Amniotic stem cell (primary cell): ENCODE data around the gene PROM2.

ENCODE experiments used
- DNase-seq: peaks from one replicate; lab custom pipeline; 2025; lab: John Stamatoyannopoulos, UW

PROM2 gene

DNA sequence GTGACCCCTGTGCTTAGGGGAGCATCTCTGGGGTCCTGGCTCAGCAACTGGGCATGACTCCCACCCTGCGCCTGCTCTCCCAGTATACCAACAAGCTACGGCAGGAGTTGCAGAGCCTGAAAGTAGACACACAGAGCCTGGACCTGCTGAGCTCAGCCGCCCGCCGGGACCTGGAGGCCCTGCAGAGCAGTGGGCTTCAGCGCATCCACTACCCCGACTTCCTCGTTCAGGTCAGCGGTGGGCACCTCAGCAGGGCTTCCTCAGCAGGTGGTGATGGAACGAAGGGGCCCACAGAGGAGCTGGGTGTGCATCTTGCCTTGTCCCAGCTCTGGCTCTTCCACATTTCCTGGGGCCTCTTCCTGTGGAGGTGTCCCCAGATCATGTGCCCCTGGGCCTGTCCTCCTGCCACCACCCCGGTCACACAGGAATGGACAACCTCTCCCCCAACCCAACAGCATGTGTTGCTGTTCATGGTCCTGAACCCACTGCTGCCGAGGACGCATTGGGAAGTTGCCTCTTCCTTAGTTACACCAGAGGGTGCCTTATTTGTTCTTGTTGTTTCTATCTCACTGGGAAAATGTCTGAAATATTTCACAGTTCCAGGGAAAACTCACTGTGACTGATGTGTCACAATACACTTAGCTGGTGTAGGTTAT is 10.8 kb downstream of the PROM2 start:
- no peak for DNase-seq

DNA sequence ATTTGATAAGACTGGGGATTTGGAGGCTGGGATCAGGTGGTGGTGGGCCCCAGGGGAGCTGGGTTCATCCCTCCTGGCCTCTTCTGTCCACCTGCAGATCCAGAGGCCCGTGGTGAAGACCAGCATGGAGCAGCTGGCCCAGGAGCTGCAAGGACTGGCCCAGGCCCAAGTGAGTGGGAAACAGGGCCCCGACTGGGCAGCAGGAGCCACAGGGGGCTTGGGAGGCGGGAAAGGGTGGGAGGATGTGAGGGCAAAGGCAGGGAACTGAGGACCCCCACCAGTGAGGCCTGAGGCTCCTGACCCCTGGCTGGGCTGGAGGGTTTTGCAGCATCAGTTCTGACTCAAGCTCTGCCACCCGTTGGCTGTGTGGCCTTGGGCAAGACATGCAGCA is 11.3 kb downstream of the PROM2 start:
- DNase-seq = no peak

DNA sequence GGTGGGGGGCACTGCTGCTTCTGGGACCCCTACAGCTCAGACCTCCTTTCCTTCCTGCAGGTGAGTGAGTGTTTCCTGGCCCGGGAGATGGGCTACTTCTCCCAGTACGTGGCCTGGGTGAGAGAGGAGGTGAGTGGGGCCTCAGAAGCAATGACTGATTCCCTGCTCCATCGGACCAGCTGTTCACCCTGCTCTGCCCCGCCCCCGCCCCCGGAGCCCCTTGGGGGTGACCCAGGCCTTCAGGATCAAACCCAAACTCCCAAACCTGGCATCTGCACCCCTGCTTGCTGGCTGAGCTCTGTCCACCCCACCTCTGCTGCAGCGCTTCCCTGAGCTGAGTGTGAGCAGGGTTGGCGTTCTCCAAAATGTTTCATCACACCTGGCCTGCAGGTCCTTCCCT is 13.1 kb downstream of the PROM2 start:
- no peak for DNase-seq

DNA sequence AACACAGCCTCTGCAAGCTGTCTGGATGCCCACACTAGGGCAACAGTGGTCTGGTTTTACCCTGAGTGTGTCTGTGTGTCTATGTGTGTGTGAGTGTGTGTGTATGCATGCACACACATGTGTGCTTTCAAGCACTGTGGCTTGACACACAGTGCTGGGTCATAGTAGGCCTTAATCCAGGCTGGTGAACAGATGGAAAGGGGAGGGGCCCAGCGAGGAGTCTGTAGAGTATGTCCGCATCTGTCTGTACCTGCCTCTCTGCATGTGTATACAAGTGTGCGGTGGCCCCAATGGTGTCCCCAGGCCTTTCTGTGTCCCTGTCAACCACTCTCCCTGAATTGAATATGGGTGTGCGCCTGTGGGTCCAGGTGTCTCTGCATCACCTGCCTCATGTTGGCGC is 13.6 kb downstream of the PROM2 start:
- DNase-seq = no peak

DNA sequence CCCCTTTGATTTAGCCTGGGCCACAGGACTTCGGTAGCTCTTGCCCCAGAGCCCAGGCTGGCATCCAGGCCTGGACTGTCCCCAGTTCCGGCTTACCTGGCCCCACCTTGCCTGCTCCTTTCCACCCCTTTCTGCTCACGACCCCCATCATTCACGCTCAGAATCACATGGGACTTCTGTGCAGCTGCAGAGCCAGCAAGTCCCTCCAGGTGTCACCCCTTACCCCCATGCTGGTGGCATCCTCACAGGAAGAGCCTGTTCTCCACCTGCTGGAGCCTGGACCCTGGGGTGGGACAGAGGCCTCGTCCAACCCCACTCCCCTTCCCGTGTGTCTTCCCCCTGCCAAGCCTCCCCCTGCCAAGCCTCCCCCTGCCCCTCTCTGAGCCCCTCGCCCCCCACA is 15.0 kb downstream of the PROM2 start:
- DNase-seq = no peak

DNA sequence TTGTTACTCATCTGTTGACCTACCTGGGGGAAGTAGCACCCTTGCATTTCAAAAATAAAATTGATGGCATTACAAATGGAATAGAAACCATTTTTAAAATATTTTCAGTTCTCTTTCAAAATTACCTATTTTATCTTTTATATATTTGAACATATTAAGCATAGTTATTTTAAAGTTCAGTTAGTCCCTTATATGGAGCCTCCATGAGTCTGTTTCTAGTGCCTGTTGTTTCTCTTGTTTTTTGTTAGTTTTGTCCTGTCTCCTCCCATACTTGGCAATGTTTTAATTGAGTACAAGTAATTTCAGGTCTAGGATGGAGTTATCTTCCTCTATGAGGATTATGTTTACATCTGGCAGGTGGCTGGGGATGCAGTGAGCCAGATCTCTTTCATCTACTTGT is 17.0 kb downstream of the PROM2 start:
- DNase-seq = no peak

DNA sequence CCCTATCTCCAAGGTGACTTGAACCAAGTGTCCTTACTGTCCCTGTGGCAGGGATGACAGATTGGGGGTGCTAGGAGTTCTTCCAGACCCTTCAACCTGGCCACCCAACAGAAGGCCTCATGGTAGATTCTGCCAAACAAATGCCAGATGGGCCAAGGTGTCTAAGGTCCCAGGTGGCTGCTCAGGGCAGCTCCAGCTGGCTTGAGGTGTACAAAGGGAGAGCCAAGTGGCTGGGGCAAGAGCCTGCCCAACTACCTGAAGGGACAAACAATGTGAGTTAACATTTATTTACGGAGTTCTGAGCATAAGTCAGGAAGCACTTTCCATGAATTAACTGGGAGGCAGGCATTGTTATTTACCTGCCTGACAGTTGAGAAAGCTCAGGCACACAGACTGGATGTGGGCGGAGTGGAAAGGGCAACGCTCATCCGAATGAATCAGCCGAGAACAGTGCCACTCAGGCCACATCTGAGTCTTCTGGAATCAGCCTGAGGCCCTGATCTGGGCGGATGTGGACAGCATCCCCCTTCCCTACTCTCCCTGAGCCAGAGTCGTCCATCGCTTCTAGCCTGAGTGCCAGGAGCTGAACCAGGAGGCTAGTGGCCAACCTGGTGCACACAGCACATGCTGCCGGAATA is 18.5 kb downstream of the PROM2 start:
- DNase-seq = no peak

DNA sequence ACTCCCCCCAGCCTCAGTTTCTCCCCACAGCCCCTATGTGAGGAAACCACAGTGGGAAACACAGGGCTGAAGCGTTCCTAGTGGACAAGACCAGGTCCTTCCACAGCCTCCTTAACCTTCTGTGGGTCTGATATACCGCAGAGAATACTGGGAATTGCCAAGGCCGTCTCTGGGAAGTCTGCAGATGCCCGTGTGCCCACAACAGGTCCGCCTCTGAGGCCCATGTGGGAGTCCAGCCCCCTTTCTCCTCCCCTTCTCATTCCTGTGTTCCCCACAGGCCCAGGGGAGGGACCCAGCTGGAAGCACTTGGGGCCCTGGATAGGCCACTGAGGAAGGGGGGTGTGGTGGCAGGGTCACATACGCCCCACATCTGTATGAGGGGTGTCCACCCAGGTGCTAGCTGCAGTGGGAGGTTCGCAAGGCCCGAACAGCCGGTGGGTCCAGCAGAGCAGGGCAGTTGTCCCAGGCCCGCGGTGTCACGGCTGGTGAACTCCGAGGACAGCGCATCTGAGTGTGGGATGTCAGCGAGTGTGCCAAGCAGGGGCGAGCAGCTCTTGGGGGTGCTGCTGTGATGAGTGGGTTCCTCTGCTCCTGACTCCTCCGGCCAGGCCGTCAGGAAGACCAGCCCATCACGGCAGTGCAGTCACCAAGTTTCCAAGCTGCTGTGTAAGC is 20.5 kb downstream of the PROM2 start:
- DNase-seq = no peak

DNA sequence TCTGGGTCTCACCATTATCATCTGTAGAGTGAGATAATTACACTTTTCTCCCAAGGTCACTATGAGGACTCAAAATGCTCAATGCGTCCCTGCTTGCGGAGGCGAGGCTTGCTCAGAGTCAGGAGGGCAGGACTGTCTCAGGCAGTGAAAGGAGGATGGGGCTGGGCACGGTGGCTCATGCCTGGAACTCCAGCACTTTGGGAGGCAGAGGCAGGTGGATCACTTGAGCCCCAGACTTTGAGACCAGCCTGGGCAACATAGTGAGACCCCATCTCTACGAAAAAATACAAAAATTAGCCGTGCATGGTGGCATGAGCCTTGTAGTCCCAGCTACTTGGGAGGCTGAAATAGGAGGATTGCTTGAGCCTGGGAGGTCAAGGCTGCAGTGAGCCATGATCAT is 21.1 kb downstream of the PROM2 start:
- DNase-seq = no peak

DNA sequence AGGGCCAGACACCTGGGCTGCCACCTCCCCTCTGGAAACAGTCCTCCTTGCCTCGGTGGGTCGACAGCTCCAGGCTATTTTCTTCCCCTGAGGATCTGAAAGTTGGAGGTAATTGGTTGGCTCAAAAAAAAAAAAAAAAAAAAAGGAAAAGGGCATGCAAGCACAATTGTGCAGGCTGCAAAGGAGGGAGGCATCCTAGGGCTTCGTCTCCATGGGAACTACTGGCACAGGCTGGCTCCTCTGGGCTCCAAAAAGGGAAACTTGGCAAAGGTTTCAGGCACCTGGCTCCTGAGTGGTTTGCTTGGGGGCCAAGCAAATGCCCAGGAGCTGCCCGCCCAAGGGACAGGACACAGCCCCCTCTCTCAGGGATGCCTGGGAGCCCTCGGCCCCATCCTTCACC is 21.8 kb downstream of the PROM2 start:
- no peak for DNase-seq

DNA sequence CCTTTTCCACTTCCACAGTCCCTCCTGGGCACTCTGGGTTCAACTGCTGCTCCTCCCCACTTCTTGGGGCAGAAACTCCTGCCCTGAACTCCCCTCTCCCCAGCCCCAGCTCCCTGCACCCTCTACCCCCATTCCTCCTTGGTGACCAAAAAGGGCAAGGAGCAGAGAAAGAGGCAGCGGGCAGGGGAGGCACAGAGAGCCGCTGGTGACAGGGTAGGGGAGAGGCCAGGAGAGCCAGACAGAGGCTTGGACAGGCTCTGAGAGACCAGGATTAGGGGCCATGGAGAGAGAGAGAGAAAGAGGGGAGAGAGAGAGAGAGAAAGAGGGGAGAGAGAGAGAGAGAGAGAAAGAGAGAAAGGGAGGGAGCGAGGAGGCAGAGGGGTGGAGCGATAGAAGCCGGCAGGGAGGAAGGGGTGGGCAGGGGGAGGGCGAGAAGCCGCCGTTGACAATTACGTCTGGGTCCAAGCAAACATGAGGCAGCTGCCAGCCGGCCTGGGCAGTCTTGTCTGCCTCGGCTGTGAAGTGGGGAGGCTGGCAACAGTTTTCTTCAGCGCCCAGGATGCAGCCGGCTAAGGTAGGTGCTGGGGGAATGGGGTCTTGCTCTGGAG is 22.7 kb downstream of the PROM2 start, which contains the start of gene KCNIP3:
Gene KCNIP3, plus strand, starts transcription at position 468 of the 608 bp plus-strand sequence. Its CDS starts 92 bp downstream, at position 560.
- DNase-seq = no peak

DNA sequence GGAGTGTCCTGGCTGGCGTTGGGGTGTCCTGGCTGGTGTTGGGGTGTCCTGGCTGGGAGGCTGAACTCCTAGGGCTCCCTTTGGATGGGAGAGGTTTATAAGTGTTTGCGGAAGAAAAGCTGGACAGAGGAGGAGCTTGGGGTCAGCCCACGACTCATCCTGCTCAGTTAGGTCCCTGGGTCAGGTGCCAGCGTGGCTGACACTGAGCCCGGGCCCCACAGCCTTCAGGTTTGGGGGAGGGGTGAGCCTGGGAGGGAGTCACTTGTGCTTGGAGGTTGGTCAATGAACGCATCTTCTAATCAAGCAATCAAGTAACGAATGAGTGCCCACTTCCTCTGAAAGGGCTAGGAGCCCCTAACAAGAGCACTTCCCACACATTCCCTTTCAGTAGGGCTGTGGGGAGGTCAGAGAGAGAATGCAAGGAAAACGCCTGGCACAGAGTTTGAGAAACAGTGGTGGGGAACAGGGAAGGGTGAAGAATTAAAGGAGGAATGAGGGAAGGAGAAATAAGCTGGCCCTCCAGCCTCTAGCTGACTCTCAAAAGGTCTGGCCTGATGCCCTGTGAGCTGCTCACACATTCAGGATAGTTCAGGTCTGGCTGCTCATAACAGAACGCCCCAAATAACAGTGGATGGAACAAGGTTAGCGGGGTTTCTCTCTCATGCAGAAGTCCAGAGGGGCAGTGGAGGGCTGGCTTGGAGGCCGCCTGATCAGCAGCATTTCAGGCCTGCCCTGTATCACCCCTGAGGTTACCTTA is 23.6 kb downstream of the PROM2 start:
- no peak for DNase-seq

DNA sequence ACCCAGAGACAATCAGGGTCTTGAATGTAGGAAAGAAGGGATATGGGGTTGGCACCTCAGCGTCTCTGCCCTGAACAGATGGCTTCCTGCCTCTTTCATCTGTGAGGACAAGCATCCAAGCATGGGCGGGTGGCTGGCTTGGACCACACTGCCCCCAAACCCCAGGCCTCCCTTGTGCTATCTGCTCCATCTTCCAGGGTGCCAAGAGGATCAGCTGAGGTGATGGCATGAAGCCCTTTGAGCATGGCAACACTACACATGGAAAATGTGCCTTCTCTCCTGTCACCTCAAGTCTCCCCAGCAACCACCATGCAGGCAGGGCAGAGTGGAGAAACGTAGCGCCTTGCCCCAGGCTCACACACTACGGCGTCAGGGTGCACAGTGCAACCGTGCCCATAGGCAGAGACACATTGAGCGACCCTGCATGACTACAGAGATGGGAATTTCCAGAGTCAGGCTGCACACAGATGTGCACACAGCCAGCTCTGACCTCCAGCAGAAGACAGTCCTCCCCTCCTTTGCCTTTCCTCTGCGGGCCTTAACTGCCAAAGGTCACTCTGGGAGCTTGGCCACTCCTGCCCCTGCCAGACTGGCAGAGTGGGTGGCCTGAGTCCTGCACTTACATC is 24.4 kb downstream of the PROM2 start:
- DNase-seq = no peak

DNA sequence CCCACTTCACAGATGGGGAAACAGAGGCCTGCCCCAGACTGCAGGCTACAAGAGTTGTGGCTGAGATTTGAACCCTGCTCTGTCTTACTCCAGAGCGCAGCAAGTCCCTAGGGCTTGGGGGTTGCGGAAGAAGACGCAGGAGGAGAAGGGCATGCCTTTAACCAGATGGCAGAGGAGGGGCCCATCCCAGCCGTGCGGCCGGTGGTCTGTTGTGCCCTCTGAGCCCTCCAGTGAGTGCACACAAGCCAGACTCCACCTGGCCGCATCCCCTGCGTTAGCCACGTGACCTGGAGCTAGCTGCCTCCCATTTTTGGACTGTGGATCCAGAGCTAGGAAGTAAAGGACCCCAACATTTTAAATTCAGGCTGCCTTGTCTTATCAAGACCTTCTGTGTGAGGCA is 25.7 kb downstream of the PROM2 start:
- no peak for DNase-seq

DNA sequence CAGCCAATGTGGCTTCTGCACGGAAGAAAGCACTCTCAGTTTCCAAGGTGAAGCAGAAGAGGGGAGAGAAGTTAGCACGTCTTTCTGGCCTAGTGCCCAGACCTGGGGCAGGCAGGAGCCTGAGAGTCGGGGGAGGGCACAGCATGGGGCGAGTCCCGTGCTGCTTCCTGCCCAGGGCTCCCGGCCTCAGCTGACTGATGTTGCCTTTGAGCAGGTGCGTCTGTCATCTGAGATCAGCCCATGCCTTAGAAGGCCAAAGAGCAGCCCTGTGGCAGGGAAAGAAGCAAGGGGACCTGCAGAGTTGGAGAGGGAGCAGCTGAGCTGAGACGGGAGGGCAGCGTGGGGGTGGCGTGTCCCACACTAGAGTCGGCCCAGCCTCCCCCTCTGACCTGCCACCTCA is 26.2 kb downstream of the PROM2 start:
- DNase-seq = no peak

DNA sequence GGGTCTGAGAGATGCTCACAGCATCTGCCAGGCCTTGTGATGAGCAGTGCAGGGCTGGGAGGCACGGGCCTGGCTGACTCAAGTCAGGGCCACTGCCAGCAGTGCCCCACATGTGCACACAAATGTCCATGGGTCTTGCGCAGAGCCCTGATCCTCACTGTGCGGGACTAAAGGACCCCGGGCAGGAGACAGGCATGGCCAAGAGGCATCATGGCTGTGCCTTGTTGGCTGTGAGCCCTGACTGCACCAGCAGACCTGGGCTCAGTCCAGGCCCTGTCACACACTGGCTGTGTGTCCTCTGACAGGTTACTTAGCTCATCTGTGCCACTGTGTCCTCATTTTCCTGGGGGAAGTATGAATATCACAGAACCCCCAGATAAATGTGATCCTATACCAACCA is 26.9 kb downstream of the PROM2 start:
- DNase-seq = no peak

DNA sequence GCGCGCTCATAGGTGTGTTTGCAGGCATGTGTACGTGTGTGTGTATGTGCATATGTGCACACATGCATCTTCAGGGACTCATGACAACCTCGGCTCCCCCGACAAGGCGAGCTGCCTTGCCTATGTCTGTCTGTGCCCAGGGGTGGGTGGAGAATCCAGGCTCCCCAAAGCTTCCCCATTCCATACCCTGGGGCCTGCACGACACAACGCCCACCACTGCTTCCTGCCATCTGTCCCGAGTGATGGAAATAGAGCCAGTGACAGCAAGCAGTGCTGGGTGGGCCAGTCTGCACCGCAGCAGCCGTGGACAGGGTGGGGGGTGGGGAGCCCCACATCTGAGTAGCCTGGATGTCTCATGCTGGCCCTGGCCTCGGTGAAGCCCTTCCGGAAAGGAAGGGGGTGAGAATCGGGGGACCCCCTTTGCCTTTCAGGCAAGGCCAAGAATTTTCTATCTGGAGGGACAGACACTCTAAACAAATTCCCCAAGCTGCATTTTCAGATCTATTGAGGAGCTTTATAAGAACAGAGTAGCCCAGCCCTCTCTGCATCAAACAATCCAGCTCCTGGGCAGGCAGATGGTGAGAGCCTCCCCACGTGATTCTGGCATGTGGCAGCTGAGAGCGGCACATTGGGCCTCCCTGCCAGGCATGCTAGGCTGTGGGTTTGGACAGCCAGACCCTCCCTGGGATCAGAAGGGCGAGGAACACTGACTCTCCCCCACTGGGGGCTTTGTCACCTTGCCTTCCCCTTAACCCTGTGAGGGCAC is 27.8 kb downstream of the PROM2 start:
- no peak for DNase-seq

DNA sequence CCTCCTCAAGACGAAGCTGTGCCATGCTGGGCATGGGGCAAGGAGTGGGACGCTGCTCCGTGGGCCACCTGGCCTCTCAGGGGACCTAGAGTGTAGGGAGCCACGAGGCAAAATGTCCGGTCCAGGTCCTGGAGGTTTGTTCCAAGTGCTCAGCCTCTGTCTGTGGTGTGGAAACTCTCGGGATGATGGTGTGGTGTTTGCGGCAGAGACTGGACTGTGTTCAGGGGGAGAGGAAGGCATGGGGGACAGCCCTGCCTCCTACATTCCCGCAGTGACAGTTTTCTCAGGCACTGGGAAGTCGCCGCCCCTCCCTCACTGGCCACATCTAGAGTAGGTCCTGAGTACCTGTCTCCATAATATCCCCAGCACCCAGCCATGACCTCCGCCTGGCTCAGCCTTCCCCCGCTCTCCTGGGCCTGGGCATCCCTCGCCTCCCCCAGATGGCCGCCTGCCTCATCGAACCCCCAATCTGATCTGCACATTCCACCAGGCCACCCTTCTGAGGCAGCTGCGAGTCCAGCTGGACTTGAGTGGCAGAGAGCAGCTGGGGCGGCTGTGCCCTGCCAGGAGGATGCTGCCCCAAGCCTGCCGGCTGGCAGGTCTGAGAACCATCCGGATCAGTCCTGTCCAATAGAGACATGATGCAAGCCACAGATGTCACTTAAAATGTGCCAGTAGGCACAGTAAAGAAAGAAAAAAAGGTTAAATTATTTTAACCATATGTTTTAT is 29.1 kb downstream of the PROM2 start:
- no peak for DNase-seq

DNA sequence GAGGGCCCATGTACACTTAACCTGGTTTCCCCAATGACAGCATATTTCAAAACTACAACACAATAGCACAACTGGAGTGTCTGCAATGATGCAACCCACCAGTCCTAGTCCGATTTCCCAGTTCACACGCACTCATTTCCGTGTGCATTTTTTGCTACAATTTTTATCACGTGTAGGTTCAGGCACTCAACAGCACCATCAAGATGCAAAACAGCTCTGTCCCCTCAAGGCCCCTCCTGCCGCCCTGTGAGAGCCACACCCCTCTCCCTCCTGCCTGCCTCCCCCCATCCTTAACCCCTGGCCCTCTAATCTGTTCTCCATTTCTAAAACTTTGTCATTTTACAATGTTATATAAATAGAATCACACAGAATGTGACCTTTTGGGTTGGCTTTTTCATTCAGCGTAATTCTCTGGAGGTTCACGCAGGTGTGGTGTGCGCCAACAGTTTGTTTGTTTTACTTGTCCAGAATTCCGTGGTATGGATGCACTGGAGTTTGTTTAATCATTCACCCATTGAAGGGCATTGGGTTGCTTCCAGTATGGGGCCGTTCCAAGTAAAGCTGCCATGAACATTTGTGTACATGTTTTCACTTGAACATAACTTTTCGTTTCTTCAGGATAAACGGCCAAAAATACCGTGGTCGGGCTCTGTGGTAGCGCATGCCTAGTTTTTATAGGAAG is 31.3 kb downstream of the PROM2 start:
- no peak for DNase-seq
